ENCODE results near the gene URAD. TPM values are rescaled to one million over a fixed set of nuclear protein-coding genes. Genes with fewer than 3 reads are reported as not detected.

Gene URAD
- total and polyA plus RNA-seq, 8 donors, result not detected

GRCh38 chr13:27961227-27962085 lies 27.0 kb downstream of the URAD start:
- TF ChIP-seq CTCF (IDR thresholded peaks at IDR 0.05), result no peak

GRCh38 chr13:27960362-27961226 lies 27.9 kb downstream of the URAD start:
- Histone ChIP-seq H3K27me3 (peaks cover 96 to 100% of the 10 kb centered on the region in 2 donors), H3K27ac (no peak overlapping the region), H3K36me3 (no peaks in the 10 kb centered on the region), H3K4me1 (peaks cover 13 to 21% of the 10 kb centered on the region in 2 donors), H3K9me3 (no peaks in the 10 kb centered on the region), H3K4me3 (peak overlapping the region; percentile 7 to 27)
- peak; percentile 96 for ATAC-seq
- TF ChIP-seq CTCF (IDR thresholded peaks at IDR 0.05), result peak in 1 of 2 donors; percentile 11
- DNase-seq, result peak in 3 of 4 donors; percentile 26 to 83 (median 77)
- intact Hi-C loops (cut with DNase I), result no loop called here

More at GRCh38 chr13:27961227-27962085, 27.0 kb downstream of the URAD start:
- ATAC-seq, result no peak
- peaks cover 96 to 100% of the 10 kb centered on the region in 2 donors for H3K27me3 ChIP-seq
- peaks cover 13 to 24% of the 10 kb centered on the region in 2 donors for H3K4me1 ChIP-seq
- H3K27ac ChIP-seq, result no peak overlapping the region
- intact Hi-C loops (cut with DNase I), result no loop called here
- H3K4me3 ChIP-seq, result peak overlapping the region; percentile 7 to 27
- H3K36me3 ChIP-seq, result no peaks in the 10 kb centered on the region
- DNase-seq, result no peak
- H3K9me3 ChIP-seq, result no peaks in the 10 kb centered on the region

- DNase-seq (no peak), ATAC-seq (no peak)
- no peaks in the 10 kb centered on the region for H3K9me3 ChIP-seq
- TF ChIP-seq CTCF (IDR thresholded peaks at IDR 0.05), result no peak
- peaks cover 96 to 100% of the 10 kb centered on the region in 2 donors for H3K27me3 ChIP-seq
- no peaks in the 10 kb centered on the region for H3K36me3 ChIP-seq
- H3K27ac ChIP-seq, result no peak overlapping the region
- intact Hi-C loops (cut with DNase I), result no loop called here
- no peak overlapping the region for H3K4me3 ChIP-seq
- peaks cover 13 to 21% of the 10 kb centered on the region in 2 donors for H3K4me1 ChIP-seq
Measured at GRCh38 chr13:27959976-27960361, 28.5 kb downstream of the URAD start.

GRCh38 chr13:27956576-27957300 lies 31.8 kb downstream of the URAD start:
- intact Hi-C loops (cut with DNase I), result no loop called here
- peaks cover 21 to 37% of the 10 kb centered on the region in 2 donors for H3K4me1 ChIP-seq
- H3K4me3 ChIP-seq, result no peak overlapping the region
- no peaks in the 10 kb centered on the region for H3K36me3 ChIP-seq
- DNase-seq (no peak), ATAC-seq (no peak)
- H3K9me3 ChIP-seq, result no peaks in the 10 kb centered on the region
- TF ChIP-seq CTCF (IDR thresholded peaks at IDR 0.05), result no peak
- H3K27me3 ChIP-seq, result peaks cover 99 to 100% of the 10 kb centered on the region in 2 donors
- H3K27ac ChIP-seq, result no peak overlapping the region

Measured in left lung (tissue), 10 donors.